Left renal cortex interstitium (tissue), 4 donors: ENCODE measurements around the gene PIEZO2. TPM values are rescaled to one million over a fixed set of nuclear protein-coding genes. Genes with fewer than 3 reads are reported as not detected.
A peak's percentile ranks its signal among the peaks of the same experiment; 100 is the strongest.
"Not testable (repeated sequence)": the region's sequence is repeated elsewhere in the genome, so short reads cannot be mapped to it uniquely, and the experiment has no call there.

Experiments used
- DNase-seq, 4 donors: peaks; one replicate each; pipeline ENCODE4 v3.0.0-alpha.2; 2013; ENCODE audit warnings: low read depth in 4 of 4, low spot score in 2 of 4, missing footprints in 1 of 4
- polyA plus RNA-seq, 4 donors: library from polyadenylated mRNA; unstranded; fragments of 120-200 nt; gene quantifications; one replicate each; pipeline ENCODE4 v1.2.1, GENCODE V29; 2013; ENCODE audit not compliant: insufficient read length in 4 of 4

The PIEZO2 gene
- polyA plus RNA-seq, 4 donors: 12.7 to 21.3 (median 16.7) TPM

DNA sequence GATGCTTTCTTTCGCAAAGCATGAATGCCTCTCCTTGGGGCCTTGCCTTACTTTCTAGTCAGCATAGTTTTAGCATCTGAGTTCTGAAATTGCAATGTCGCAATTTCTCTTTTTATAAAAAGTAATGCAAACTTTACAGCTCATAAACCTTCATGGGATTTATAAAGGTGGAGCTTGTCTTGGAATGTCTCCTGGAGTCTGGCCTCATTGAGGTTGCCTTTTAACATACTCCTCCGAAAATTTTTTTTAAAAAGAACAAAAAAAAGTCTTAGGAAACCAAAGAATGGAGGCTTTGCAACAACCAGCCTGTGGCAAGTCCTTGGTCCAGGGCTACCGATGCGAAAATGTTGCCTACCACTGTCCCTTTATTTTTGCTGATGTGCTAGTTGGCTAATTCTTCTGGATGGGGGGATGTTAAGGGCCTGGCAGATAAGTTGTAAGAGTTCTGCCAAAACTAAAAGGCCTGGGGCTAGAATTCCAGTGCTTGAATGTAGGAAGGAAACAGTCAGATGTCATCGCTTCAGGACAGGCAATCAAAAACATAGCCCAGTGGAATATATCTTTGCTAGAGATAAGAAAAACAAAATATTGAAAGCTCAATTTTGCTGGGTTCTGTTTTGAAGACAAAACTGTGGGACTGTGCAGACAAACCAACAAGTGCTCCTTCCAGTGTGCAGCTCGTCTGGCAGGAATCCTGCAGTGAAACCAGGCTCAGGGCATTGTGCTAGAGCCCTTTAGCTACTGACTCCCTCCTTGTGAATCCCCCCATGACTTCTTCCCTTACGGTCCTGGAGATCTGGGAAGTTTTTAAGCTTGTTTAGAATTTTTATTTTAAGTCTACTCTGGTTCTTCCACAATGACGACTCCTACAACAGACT lies 213.0 kb downstream of the PIEZO2 start:
- no peak for DNase-seq

DNA sequence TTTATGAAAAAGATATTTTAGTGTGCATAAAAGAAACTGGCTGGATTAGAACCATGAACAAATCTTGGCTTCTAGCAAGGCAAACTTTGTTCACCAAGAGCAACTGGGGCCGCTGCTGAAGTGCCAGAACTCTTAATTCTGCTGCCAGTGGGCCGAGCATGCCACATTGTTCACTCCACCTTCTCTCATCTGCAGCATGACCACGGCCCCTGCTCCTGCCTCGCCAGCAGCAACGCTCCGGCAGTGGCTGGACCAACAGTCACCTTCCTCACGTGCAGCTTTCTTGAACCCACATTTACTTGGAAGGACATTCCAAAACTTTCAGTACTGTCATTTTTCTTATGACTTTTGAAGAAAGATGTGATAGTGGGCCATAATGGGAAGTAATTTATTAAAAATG lies 213.8 kb downstream of the PIEZO2 start:
- DNase-seq: no peak

DNA sequence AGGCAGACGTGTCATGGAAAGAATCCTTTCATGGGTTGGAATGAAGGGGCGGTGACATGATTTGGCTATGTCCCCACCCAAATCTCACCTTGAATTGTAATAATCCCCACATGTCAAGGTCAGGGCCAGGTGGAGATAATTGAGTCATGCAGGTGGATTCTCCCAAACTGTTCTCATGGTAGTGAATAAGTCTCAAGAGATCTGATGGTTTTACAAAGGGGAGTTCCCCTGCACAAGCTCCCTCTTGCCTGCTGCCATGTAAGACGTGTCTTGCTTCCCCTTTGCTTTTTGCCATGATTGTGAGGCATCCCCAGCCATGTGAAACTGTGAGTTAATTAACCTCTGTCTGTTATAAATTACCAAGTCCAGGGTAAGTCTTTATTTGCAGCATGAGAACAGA lies 215.7 kb downstream of the PIEZO2 start:
- not testable (repeated sequence) for DNase-seq

DNA sequence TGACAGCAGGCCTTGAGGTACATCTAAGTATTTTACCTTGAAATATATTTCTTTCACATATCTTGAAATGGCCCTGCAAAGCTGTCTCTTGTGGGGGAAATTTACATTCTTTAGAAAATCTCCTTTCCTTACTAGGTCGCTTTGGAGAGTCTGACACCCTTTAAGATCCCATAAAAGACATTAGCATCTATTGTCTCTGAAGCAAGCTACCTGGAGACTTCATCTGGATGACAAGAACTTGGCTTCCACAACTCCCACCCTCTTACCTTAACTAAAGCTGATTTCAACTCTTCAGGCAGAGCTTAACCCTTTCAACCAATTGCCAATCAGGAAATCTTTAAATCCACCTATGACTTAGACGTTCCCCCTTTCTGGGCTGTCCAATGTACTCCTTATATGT lies 219.3 kb downstream of the PIEZO2 start:
- DNase-seq: no peak

DNA sequence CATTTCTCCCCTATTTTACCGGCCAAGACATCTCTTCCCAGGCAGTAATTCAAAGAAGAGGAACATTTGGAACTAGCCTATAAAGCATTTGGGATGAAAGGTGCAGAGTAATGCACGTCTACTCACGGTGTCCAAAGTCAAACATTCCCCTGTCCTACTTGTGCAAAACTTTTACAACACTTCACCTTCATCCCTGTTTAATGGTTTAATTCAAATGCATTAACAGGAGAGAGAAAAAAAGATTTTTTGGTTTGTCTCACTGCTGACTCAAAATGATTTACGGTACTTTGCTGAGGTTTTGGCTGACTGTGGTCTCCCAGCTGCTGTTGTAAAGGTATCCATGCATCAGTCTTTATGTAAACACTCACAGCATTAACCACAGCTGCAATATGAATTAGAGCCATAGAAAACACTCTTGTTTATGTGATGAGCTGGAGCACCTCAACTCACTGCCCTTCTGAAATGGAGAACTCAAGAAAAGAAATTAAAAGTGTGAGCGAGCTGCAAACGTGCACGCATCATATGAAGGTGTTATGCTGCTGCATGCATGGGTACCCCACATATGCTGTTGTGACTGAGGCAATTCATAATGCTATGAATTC lies 220.5 kb downstream of the PIEZO2 start:
- DNase-seq: peak in 1 of 4 donors; percentile 21

DNA sequence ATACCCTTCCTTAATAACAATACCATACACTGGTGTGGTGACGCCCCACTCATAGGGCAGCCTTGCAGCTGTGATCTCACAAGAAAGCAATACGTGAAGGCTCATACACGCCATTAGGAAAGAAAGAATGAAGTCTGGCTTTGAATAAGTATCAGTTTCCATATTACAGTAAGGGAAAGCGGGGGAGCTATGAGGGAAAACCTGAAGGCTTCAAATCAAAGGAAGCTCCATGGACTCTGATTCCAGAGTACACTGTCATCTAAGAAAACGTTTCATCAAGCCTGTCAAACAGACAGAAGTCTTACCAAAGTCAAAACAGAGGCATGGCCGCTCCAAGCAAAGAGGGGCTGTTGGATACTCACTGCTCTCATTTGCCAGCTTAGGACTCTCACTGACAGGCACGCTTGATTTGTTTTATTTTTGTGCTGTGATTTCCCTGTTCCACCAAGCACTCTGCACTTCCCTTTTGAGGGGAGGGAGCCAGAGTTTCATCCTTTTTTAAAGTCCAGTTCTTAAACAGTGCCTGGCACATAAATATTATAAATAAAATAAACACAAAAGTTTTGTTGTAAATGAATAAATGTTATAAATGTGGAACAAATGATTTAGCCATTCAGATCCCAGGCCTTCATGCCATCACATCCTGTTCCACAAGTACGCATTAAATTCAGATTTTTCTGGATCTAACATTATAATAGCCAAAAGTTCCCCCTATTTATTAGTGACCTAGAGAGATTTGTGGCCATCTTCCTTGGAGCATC lies 221.2 kb downstream of the PIEZO2 start:
- peak in 1 of 4 donors; percentile 19 for DNase-seq

DNA sequence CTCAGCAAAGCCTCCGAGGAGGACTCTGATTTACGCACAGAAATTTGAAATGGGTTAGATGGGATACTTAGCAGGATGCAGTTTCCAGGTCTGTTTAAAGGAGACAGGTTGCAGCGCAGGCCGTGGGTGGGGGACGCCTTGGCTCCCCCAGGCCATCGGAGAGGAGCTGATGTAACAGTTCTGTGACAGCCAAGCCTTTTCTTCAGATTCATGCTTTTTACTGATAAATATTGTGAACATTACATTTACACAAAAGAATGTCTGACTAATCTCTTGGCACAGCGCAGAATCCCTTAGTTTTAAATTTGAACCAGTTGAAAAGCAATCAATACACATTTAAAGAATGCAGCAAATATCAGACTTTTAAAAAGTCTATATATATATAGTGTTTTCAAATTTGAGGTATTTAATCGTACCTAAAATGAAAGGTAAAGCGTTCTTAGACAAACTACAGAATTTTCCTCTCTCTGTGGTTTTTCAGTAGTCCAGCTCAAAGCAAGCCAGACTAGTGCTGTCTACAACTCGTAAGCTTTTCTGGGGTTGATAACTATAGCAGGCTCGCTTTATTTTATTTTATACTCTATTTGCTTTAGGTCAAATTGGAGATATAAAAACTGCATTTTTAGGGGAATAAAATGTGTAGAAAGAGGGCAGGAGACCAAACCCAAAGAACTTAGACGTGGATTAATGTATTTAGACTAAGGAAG lies 221.9 kb downstream of the PIEZO2 start:
- DNase-seq: no peak

DNA sequence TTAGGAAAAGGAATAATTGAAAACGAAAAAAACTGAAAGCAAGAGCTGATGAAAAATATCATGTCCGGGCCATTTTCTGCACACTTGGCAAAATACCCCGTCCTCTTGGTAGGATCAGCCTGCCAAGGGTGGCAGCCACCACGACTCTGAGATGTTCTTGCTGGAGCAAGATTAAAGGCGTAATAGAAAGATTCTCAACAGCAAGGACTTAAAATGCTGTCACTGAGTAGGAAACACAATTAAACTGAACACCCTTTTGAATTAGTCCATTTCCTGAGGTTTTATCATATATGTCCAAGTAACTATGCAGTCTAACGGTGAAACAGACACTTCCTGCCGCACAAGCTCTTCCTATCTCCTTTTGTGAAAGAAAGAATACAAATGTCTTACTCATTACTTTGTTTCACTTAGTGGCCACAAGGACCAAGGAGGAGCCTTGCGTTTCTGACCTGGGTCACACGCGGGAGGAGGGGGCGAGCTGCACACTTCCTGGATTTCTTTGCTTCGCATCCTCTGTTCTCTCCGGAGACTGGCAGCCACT lies 222.7 kb downstream of the PIEZO2 start:
- no peak for DNase-seq

DNA sequence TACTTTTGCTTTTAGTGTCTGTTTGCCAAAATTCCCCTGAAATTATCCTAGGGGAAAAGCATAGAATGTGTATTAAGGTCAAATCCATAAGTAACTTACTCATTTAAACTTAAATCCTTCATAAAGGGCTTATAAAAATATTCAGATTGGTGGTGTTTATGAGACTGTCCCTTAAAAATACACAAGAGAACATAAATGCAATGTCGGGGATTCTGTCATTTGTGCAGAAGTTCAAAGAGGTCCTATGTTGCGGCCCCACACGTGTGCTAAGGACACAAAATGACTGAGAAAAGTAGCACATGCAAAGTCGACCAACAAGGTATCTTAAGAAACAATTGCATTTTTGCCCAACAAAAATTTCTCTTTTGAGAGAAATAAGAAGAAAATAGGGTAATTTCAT lies 225.1 kb downstream of the PIEZO2 start:
- no peak for DNase-seq

DNA sequence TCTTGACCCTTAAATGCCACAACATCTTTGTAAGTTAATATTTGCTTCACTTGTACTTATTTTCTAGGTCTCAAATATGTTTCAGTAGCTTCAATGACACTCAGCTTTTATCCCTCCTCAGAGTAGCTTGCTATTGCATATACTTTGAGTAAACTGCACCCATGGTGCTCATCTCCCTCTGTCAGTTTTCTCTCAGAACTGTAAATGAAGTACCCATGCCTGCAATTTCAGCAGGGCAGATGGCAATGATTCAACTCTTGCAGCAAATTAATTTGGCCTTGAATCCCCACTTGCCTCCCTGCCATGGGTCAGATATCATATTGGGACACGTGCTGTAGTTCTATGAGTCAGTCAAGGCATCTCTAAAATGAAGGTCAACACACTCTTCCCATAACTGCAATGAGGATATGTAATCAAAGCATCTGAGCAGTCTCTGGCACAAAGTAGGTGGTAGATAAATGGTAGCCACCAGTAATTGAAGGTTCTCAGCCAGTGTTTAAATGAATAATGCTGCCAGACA lies 225.8 kb downstream of the PIEZO2 start:
- no peak for DNase-seq

DNA sequence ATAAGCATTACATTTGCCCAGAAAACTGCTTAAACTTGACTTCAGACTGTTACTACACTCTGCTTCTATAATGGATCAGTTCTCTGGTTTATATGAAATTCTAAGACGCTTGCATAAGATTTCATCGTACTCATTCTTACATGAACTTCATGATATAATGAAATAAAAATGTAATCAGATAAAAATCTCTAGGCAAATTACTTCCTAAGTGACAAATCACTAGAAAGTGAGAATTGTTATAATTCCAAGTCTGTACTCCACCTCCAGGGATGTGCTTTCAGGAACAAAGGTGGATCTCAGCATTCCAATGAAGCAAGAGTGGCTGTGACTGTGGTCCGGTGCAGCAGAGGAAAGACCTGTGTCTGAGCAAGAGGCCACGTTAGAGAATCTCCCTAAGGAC lies 226.2 kb downstream of the PIEZO2 start:
- no peak for DNase-seq

DNA sequence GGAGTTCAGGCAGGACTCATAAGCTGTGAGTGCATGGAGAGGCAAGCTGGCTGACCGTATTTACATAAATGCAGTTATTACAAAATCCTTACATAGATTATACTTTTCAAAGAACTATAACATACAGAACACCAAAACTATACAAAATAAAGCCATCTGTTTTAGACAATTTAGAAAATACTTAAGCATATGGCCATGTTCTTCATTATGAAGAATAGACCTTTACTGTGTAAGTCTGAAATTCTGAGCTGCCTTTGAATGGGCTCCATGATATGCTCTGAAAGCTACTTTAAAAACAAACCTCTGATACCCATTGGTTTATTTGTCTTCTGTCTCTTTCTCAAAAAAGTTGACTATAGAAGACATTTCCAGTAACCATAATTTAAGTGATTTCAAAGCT lies 226.7 kb downstream of the PIEZO2 start:
- not testable (repeated sequence) for DNase-seq

DNA sequence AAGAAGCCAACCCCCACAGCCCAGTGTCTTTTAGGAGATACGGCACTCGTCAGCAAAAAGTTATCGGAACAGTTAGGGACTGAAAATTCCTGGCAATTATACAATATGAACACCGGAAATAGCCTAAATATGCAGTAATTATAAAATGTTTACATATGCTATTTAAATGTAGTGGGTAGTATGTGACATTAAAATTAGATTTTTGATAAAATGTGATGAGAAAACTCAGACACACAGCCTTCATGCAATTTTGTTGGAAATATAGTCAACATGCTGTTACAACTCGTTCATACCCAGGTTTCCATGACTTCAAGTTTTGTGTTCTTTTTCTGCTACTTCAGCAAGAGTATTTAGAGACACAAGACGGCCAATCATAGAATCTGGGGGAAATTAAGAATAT lies 229.1 kb downstream of the PIEZO2 start:
- not testable (repeated sequence) for DNase-seq

DNA sequence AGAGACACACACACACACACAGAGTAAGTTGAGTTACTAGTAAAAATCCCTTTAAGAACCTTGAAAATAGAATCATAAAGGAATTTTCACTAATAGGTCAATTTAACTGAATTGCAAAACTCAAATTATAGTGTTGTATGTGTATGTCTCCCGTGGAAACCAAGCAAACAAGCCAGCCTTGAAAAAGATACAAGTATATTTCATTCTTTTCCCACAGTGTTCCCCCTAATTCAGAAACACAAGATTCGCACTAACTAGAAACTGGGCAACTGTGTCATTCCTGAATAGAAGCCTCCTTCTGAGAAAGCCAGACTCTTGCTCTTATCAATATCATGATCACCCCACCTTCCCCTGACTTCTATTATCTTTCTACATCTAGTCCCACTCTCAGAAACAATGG lies 229.5 kb downstream of the PIEZO2 start:
- DNase-seq: no peak

DNA sequence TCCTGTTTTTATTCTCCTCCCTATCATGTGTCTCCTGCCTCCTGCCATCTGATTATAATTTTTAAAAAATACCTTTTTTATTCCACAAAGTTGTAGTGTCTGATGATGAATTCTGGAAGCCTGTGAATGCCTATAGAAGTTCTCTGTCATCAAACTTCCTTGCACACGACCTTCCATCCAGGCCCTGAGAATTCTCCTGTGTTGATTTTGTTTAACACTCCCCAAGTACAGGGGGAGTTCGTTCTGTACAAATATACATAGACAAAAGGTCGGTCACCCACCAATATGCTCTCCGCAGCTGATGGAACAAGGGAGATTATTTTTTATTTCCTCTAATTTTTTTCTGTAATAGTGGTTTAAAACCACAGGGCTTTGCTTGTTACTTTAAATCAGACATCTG lies 232.5 kb downstream of the PIEZO2 start:
- no peak for DNase-seq

DNA sequence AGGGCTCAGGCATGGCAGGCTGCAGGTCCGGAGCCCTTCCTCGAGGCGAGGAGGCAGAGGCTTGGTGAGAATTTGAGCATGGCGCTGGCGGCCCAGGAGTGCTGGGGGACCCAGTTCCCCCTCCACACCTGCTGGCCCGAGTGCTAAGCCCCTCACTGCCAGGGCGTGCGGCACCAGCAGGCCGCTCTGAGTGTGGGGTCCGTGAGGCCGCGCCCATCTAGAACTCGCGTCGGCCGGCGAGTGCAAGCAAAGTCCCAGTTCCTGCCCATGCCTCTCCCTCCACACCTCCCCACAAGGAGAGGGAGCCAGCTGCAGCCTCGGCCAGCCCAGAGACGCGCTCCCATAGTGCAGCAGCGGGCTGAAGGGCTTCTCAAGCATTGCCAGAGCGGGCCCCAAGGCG lies 233.0 kb downstream of the PIEZO2 start:
- DNase-seq: no peak

DNA sequence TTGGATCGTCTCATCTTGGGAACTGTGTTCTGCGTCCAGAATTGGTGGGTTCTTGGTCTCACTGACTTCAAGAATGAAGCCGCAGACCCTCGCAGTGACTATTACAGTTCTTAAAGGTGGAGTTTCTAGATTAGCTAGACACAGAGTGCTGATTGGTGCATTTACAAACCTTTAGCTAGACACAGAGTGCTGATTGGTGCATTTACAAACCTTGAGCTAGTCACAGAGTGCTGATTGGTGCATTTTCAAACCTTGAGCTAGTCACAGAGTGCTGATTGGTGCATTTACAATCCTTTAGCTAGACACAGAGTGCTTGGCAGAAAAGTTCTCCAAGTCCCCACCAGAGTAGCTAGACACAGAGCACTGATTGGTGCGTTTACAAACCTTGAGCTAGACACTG lies 233.6 kb downstream of the PIEZO2 start:
- not testable (repeated sequence) for DNase-seq

DNA sequence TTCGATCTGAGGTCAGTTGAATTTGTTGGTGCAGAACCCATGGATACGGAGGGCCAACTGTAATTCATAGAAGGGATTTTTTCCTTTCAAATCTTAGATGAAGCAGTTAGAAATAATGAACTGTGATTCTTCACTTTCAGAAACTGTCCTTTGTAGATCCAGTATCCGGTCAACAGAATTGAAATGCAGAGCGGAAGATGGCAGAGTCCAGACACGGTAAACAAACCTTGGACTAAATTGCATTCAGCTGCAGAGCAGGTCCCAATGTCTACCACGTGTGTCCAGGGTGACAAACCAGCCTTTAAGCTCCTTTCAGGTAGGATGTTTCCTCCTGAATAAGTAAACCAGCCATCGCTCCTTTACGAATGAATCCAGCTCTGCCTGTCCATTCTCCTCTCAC lies 234.8 kb downstream of the PIEZO2 start:
- DNase-seq: not testable (repeated sequence)

DNA sequence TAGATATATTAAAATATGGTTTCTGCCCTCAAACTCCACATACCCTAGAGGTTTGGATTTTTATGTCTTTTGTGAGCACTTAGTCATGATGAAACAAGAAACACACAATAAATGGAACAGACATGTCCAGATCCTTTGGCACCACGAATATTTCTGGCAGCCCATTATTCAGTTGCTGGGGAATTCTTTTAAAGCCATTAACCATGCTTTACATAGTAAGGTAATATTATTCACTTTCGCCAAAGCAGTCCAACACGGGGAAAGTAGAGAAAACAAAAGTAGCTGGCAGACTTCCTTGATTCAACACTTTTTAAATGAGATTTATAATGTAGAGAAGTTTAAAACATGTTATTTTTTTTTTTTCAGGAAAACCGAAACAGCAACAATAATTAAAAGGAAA lies 235.4 kb downstream of the PIEZO2 start:
- DNase-seq: no peak

DNA sequence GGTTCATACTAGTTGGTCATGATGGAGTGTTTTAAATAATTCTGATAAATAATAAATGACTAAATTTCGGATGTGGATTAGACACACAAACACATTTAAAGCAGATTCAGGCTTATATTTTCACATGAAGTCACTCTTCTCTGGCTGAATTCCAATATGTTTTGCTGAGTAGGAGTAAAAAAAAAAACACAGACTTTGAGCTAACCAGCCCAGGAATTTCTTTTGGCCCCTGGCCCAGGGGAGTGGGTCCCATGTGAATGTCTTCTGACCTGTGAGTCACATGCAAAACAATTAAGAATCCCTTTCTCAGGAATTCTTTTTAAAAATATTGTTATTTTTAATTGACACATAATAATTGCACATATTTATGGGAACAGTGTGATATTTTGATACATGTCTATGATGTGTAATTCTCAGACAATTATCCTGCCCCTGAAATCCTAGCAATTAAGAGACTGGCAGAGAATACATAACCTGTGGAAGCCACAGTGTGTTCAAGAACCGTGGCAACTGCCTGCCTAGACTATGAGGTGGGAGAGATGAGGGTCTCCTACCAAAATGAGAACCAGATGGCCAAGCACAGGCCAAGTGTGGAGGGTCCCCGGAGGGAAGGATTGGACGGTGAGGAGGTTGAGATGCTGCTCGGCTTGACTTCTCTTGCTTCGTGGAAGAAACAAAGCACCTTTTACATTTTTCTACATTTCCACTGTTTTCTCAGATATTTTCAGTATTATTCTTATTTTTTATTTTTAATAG lies 236.4 kb downstream of the PIEZO2 start:
- no peak for DNase-seq
